Left cardiac atrium (tissue), 4 donors: ENCODE results near the gene MADD. TPM values are rescaled to one million over a fixed set of nuclear protein-coding genes. Genes with fewer than 3 reads are reported as not detected.
A peak's percentile ranks its signal among the peaks of the same experiment; 100 is the strongest.

Experiments
- ATAC-seq, 2 donors: fragments of 200-7000 bp; cut with Tn5 transposase; one replicate each; pipeline ENCODE4 v1.9.1; 2020; ENCODE audit warnings: mild to moderate bottlenecking in 2 of 2, moderate library complexity in 2 of 2
- DNase-seq: peaks from one replicate; pipeline ENCODE4 v3.0.0-alpha.2; 2020
- intact Hi-C, 2 donors: fragments of 100-400 bp; cut with DNase I; formaldehyde crosslinking; loops; one replicate each; pipeline versions ENCODE4 v1.14.1 to v1.15.1; 2022 to 2023
- total RNA-seq, 2 donors: library from RNA; stranded (reverse); fragmentation: NEBNext Ultra II Directional; extraction: Animal tissue kit (Norgen Biotek cat#: 25700); gene quantifications; one replicate each; pipeline ENCODE4 v1.2.1, GENCODE V29; 2021
- donor health status: DM: no; HTN: yes; CAD: no.
- donor health status: DM: no; HTN: yes; CAD: no; lungs with severe emphysema.
- donor health status: DM: yes; HTN: yes; CAD: no.
- donor health status: Dilated cardiomyopathy.

The MADD gene
- total RNA-seq, 2 donors from 2014 or later, result 29.5 to 37.0 TPM

GRCh38 chr11:47348131-47348802 lies 78.3 kb downstream of the MADD start:
- intact Hi-C loops, result no loop called here
- no peak for ATAC-seq

GRCh38 chr11:47348859-47349258 lies 78.9 kb downstream of the MADD start:
- DNase-seq, result no peak
- intact Hi-C loops, result no loop called here

More at GRCh38 chr11:47348131-47348802, 78.3 kb downstream of the MADD start:
- no peak for DNase-seq

GRCh38 chr11:47349521-47350095 lies 79.7 kb downstream of the MADD start:
- no peak for DNase-seq
- intact Hi-C loops, result loop anchor here (5.0 to 10.0 kb wide), 4 partner anchors 77 to 455 kb away; partner anchors contain the start of gene MADD (in 1 of the 2)
- ATAC-seq, result no peak

More at GRCh38 chr11:47348859-47349258, 78.9 kb downstream of the MADD start:
- no peak for ATAC-seq

GRCh38 chr11:47350315-47350714 lies 80.4 kb downstream of the MADD start:
- no peak for DNase-seq
- intact Hi-C loops, result loop anchor here (5.0 to 10.0 kb wide), 4 partner anchors 78 to 456 kb away; partner anchors contain the start of gene MADD (in 1 of the 2)
- no peak for ATAC-seq

- DNase-seq (peak; percentile 69), ATAC-seq (peak; percentile 52 to 63)
- intact Hi-C loops, result loop anchor here (5.0 to 10.0 kb wide), 4 partner anchors 79 to 457 kb away; partner anchors contain the start of gene MADD (in 1 of the 2)
Measured at GRCh38 chr11:47351156-47352126, 81.5 kb downstream of the MADD start.

- ATAC-seq, result peak; percentile 56 to 57
- intact Hi-C loops, result loop anchor here (5.0 to 10.0 kb wide), 4 partner anchors 80 to 458 kb away; partner anchors contain the start of gene MADD (in 1 of the 2)
- no peak for DNase-seq
Measured at GRCh38 chr11:47352556-47352955, 82.6 kb downstream of the MADD start, which contains the start of gene MYBPC3. Gene MYBPC3 (minus strand): TSS chr11:47352702. CDS start chr11:47352647, 55 bp downstream.

GRCh38 chr11:47353978-47354774 lies 84.2 kb downstream of the MADD start:
- ATAC-seq (no peak), DNase-seq (no peak)
- intact Hi-C loops, result loop anchor here (5.0 to 10.0 kb wide), 4 partner anchors 82 to 459 kb away; partner anchors contain the start of gene MADD (in 1 of the 2)

- peak in 1 of 2 donors; percentile 9 for ATAC-seq
- intact Hi-C loops, result loop anchor here (1.0 to 10.0 kb wide), 5 partner anchors 83 to 460 kb away; partner anchors contain the start of gene MADD (in 1 of the 2)
Measured at GRCh38 chr11:47354913-47355282, 85.0 kb downstream of the MADD start.

GRCh38 chr11:47355283-47356128 lies 85.6 kb downstream of the MADD start:
- intact Hi-C loops, result loop anchor here (1.0 to 10.0 kb wide), 3 partner anchors 91 to 461 kb away; no protein-coding TSS in a partner anchor
- ATAC-seq (peak; percentile 56 to 63), DNase-seq (peak; percentile 95)

More at GRCh38 chr11:47354913-47355282, 85.0 kb downstream of the MADD start:
- DNase-seq, result no peak

- ATAC-seq (no peak), DNase-seq (no peak)
- intact Hi-C loops, result loop anchor here (10.0 kb wide), 2 partner anchors 92 to 462 kb away; no protein-coding TSS in a partner anchor
Measured at GRCh38 chr11:47356129-47356997, 86.4 kb downstream of the MADD start.

- intact Hi-C loops, result loop anchor here (10.0 kb wide), 2 partner anchors 92 to 462 kb away; no protein-coding TSS in a partner anchor
- DNase-seq, result no peak
- no peak for ATAC-seq
Measured at GRCh38 chr11:47356998-47357329, 87.0 kb downstream of the MADD start.

GRCh38 chr11:47357985-47358730 lies 88.2 kb downstream of the MADD start:
- intact Hi-C loops, result loop anchor here (10.0 kb wide), 2 partner anchors 93 to 463 kb away; no protein-coding TSS in a partner anchor
- ATAC-seq (no peak), DNase-seq (no peak)

- DNase-seq (no peak), ATAC-seq (no peak)
- intact Hi-C loops, result loop anchor here (10.0 kb wide), 2 partner anchors 94 to 464 kb away; no protein-coding TSS in a partner anchor
Measured at GRCh38 chr11:47358731-47359051, 88.8 kb downstream of the MADD start.

GRCh38 chr11:47359162-47359561 lies 89.2 kb downstream of the MADD start:
- intact Hi-C loops, result loop anchor here (10.0 kb wide), 2 partner anchors 94 to 464 kb away; no protein-coding TSS in a partner anchor
- ATAC-seq, result no peak
- no peak for DNase-seq

- ATAC-seq (no peak), DNase-seq (no peak)
- intact Hi-C loops, result loop anchor here (10.0 kb wide), 2 partner anchors 95 to 465 kb away; no protein-coding TSS in a partner anchor
Measured at GRCh38 chr11:47359586-47359985, 89.7 kb downstream of the MADD start.
